B cell (primary cell): ENCODE data around the gene LMO1. TPM values are rescaled to one million over a fixed set of nuclear protein-coding genes. Genes with fewer than 3 reads are reported as not detected.

Experiments used
- ATAC-seq: fragments of 200-7000 bp; cut with Tn5 transposase; one replicate; pipeline ENCODE4 v1.10.0; 2021; ENCODE audit warnings: low read depth, mild to moderate bottlenecking, moderate number of reproducible peaks, moderate library complexity
- CTCF ChIA-PET: fragments of 350-600 bp; sonication (Branson Sonifier 250); formaldehyde crosslinking; loops from one replicate; lab custom pipeline; 2021; ENCODE audit warnings: antibody characterized with exemption, inconsistent platforms; lab: Charles Lee
- POLR2A ChIA-PET: fragments of 350-600 bp; sonication (Branson Sonifier 250); formaldehyde crosslinking; loops from one replicate; lab custom pipeline; 2021; ENCODE audit warnings: antibody characterized with exemption; lab: Charles Lee
- DNase-seq: peaks from one replicate; pipeline ENCODE4 v3.0.0; 2013
- H2AFZ ChIP-seq: 2 replicates; pipeline ENCODE4 v1.6.1; 2012; ENCODE audit warnings: mild to moderate bottlenecking, low read depth, low read length; ENCODE audit not compliant: insufficient read depth, poor library complexity, severe bottlenecking
- H3K27ac ChIP-seq, 2 donors: 1 replicate in 1 of 2; 2 replicates in 1 of 2; pipeline ENCODE4 v1.5.1; 2012 to 2013; ENCODE audit warnings: low read length in 2 of 2, mild to moderate bottlenecking in 2 of 2, moderate library complexity in 1 of 2
- H3K27me3 ChIP-seq, 4 experiments: fragments of 200-600 bp in 1 of 4; sonication (generic) in 1 of 4; replicated peaks in 1 of 4; 1 replicate in 2 of 4; 2 replicates in 2 of 4; pipeline versions ENCODE4 v1.6.1 to v1.7.0; 2013 to 2016; ENCODE audit warnings: low read length in 3 of 4, mild to moderate bottlenecking in 2 of 4, mixed read lengths in 1 of 4, moderate library complexity in 1 of 4; ENCODE audit not compliant: insufficient read depth in 4 of 4, control insufficient read depth in 3 of 4; ENCODE audit errors: control extremely low read depth in 1 of 4
- H3K36me3 ChIP-seq, 2 experiments: replicated peaks in 1 of 2; 1 replicate in 1 of 2; 2 replicates in 1 of 2; pipeline versions ENCODE4 v1.6.1 to v1.7.1; 2013; ENCODE audit warnings: low read length in 1 of 2; ENCODE audit not compliant: insufficient read depth in 2 of 2, control insufficient read depth in 1 of 2; ENCODE audit errors: control extremely low read depth in 1 of 2, extremely low read depth in 1 of 2
- H3K4me1 ChIP-seq, 2 donors: fragments of 200-600 bp in 1 of 2; sonication (generic) in 1 of 2; 1 replicate in 1 of 2; 2 replicates in 1 of 2; pipeline versions ENCODE4 v1.5.1 to v1.6.1; 2013 to 2017; ENCODE audit warnings: low read length in 2 of 2; ENCODE audit not compliant: control insufficient read depth in 2 of 2, insufficient read depth in 2 of 2
- H3K4me2 ChIP-seq: replicated peaks from 2 replicates; pipeline ENCODE3; 2012; ENCODE audit warnings: mild to moderate bottlenecking, low read depth, low read length; ENCODE audit not compliant: poor library complexity, severe bottlenecking
- H3K4me3 ChIP-seq, 5 experiments: fragments of 200-600 bp in 1 of 5; sonication (generic) in 1 of 5; 1 replicate in 3 of 5; 2 replicates in 2 of 5; pipeline versions ENCODE4 v1.5.1 to v1.7.0; 2011 to 2016; ENCODE audit warnings: low read length in 4 of 5, mild to moderate bottlenecking in 4 of 5, low read depth in 2 of 5, control low read depth in 1 of 5, moderate library complexity in 1 of 5; ENCODE audit not compliant: insufficient read depth in 1 of 5; ENCODE audit errors: control extremely low read depth in 1 of 5, extremely low read depth in 1 of 5
- H3K79me2 ChIP-seq: fragments of 200-600 bp; sonication (generic); one replicate; pipeline ENCODE4 v1.6.0; 2016; ENCODE audit warnings: low read length; ENCODE audit not compliant: control insufficient read depth, insufficient read depth
- H3K9ac ChIP-seq: fragments of 200-600 bp; sonication (generic); 2 replicates; pipeline ENCODE4 v1.6.1; 2017; ENCODE audit warnings: mild to moderate bottlenecking, low read length, moderate library complexity
- H3K9me3 ChIP-seq, 3 donors: one replicate each; pipeline versions ENCODE4 v1.6.1 to v1.7.1; 2013; ENCODE audit warnings: low read length in 2 of 3; ENCODE audit not compliant: control insufficient read depth in 2 of 3, insufficient read depth in 1 of 3; ENCODE audit errors: control extremely low read depth in 1 of 3
- H4K20me1 ChIP-seq: 2 replicates; pipeline ENCODE4 v1.6.0; 2012; ENCODE audit warnings: mild to moderate bottlenecking, low read length; ENCODE audit not compliant: insufficient read depth, control insufficient read depth, poor library complexity, severe bottlenecking
- H3K27ac Mint-ChIP-seq: one replicate; pipeline ENCODE4 v1.8.0; 2021; ENCODE audit warnings: mixed read lengths
- H3K27me3 Mint-ChIP-seq: one replicate; pipeline ENCODE4 v1.8.0; 2021; ENCODE audit warnings: mixed read lengths
- H3K4me1 Mint-ChIP-seq: one replicate; pipeline ENCODE4 v1.8.0; 2021; ENCODE audit warnings: mixed read lengths
- H3K4me3 Mint-ChIP-seq: one replicate; pipeline ENCODE4 v1.8.0; 2021; ENCODE audit warnings: mixed read lengths
- H3K9me3 Mint-ChIP-seq: one replicate; pipeline ENCODE4 v1.8.0; 2022; ENCODE audit warnings: mixed read lengths; ENCODE audit not compliant: insufficient read depth
- CTCF ChIP-seq: fragments of 200-600 bp; IDR thresholded peaks from one replicate; pipeline ENCODE4 v1.8.0; 2022; ENCODE audit warnings: antibody characterized with exemption, mild to moderate bottlenecking
- EZH2 ChIP-seq: IDR thresholded peaks from 2 replicates; pipeline ENCODE4 v1.6.1; 2012; ENCODE audit warnings: borderline replicate concordance, low read depth, mild to moderate bottlenecking, moderate library complexity, low read length; ENCODE audit not compliant: insufficient read depth, poor library complexity, severe bottlenecking
- WGBS: methylation state at CpG from one replicate; pipeline ENCODE4 v1.1.5; 2013; ENCODE audit warnings: missing lambda C conversion rate; ENCODE audit not compliant: insufficient coverage; 5-methylcytosine and 5-hydroxymethylcytosine counted together
- intact Hi-C: fragments of 100-400 bp; cut with micrococcal nuclease; formaldehyde crosslinking; loops from one replicate; pipeline ENCODE4 v1.10.0; 2022
- polyA plus RNA-seq: library from polyadenylated mRNA; depleted of rRNA; stranded (reverse); fragments of >200 nt; gene quantifications from 2 replicates; pipeline ENCODE4 v1.2.3, GENCODE V29; 2012
- total RNA-seq, 2 donors: library from RNA; stranded (reverse); fragments of 120-200 nt in 1 of 2; gene quantifications; 1 replicate in 1 of 2; 2 replicates in 1 of 2; pipeline versions ENCODE4 v1.2.3 to v1.2.4, GENCODE V29; 2013 to 2022

Gene LMO1
- total and polyA plus RNA-seq, 2 donors (not counting 1 experiment from before 2014, with no cell fraction given): 0.22 TPM; not detected in 1

- ChIA-PET CTCF (interaction anchor here (1.1 to 7.5 kb wide), 8 partner anchors 7 to 345 kb away, joined by 3 to 82 read pairs (median 7); partner anchors contain the start of gene LMO1), POLR2A (no interaction called here)
- DNase-seq (no peak), ATAC-seq (no peak)
- H3K4me3 Mint-ChIP-seq: no peak overlapping the region
- Histone ChIP-seq H3K9me3 (peaks cover 0 to 3% (median 0%) of the 10 kb centered on the region in 3 donors), H3K27me3 (no peaks in the 10 kb centered on the region), H3K36me3 (no peaks in the 10 kb centered on the region), H3K4me2 (no peak overlapping the region), H4K20me1 (no peaks in the 10 kb centered on the region), H2AFZ (no peak overlapping the region), H3K4me1 (peaks cover 0 to 6% of the 10 kb centered on the region in 2 donors), H3K79me2 (no peaks in the 10 kb centered on the region), H3K27ac (no peak overlapping the region), H3K9ac (no peak overlapping the region), H3K4me3 (no peak overlapping the region)
- no peaks in the 10 kb centered on the region for H3K9me3 Mint-ChIP-seq
- intact Hi-C loops: no loop called here
- 93% methylated on average over 4 of the region's 8 CpGs for WGBS
- TF ChIP-seq CTCF (no peak), EZH2 (no peak)
- H3K27me3 Mint-ChIP-seq: no peaks in the 10 kb centered on the region
- H3K4me1 Mint-ChIP-seq: peaks cover 2% of the 10 kb centered on the region
- no peak overlapping the region for H3K27ac Mint-ChIP-seq
Measured at GRCh38 chr11:8221046-8221723, 42.5 kb downstream of the LMO1 start.
